Liver (tissue), 9 donors: ENCODE measurements around the gene PDHA1. TPM values are rescaled to one million over a fixed set of nuclear protein-coding genes. Genes with fewer than 3 reads are reported as not detected.

Experiments used
- DNase-seq: peaks from one replicate; pipeline ENCODE4 v3.0.0-alpha.2; 2017; ENCODE audit warnings: low spot score
- H3K27ac ChIP-seq, 2 donors: one replicate each; pipeline ENCODE4 v1.7.0; 2013; ENCODE audit warnings: inconsistent platforms in 2 of 2, low read length in 2 of 2, control low read depth in 1 of 2, low read depth in 1 of 2, mild to moderate bottlenecking in 1 of 2
- H3K27me3 ChIP-seq, 4 donors: one replicate each; pipeline versions ENCODE4 v1.6.1 to v1.7.0; 2013; ENCODE audit warnings: low read length in 3 of 4, inconsistent platforms in 1 of 4, mild to moderate bottlenecking in 1 of 4, moderate library complexity in 1 of 4; ENCODE audit not compliant: control insufficient read depth in 4 of 4, insufficient read depth in 4 of 4
- H3K36me3 ChIP-seq, 4 donors: one replicate each; pipeline versions ENCODE4 v1.6.1 to v1.7.0; 2013; ENCODE audit warnings: low read length in 3 of 4, mild to moderate bottlenecking in 3 of 4, low read depth in 1 of 4, moderate library complexity in 1 of 4; ENCODE audit not compliant: control insufficient read depth in 4 of 4, insufficient read depth in 3 of 4
- H3K4me1 ChIP-seq, 4 donors: one replicate each; pipeline versions ENCODE4 v1.6.1 to v1.7.0; 2013; ENCODE audit warnings: low read length in 3 of 4, mild to moderate bottlenecking in 3 of 4, moderate library complexity in 1 of 4; ENCODE audit not compliant: control insufficient read depth in 4 of 4, insufficient read depth in 4 of 4
- H3K4me3 ChIP-seq, 3 donors: one replicate each; pipeline versions ENCODE4 v1.6.1 to v1.7.0; 2013; ENCODE audit warnings: low read length in 3 of 3, control low read depth in 1 of 3, low read depth in 1 of 3, mild to moderate bottlenecking in 1 of 3
- H3K9ac ChIP-seq, 2 donors: one replicate each; pipeline ENCODE4 v1.7.0; 2013; ENCODE audit warnings: low read length in 2 of 2, mild to moderate bottlenecking in 2 of 2, moderate library complexity in 2 of 2, control low read depth in 1 of 2, low read depth in 1 of 2
- H3K9me3 ChIP-seq, 4 donors: one replicate each; pipeline versions ENCODE4 v1.6.1 to v1.7.0; 2013; ENCODE audit warnings: low read length in 3 of 4; ENCODE audit not compliant: control insufficient read depth in 4 of 4
- EGR1 ChIP-seq, 2 donors: IDR thresholded peaks; 2 replicates each; pipeline ENCODE4 v1.6.1; 2016 to 2018; ENCODE audit warnings: antibody characterized with exemption in 2 of 2, low read depth in 2 of 2
- FOXA1 ChIP-seq: IDR thresholded peaks from 2 replicates; pipeline ENCODE4 v1.6.1; 2016; ENCODE audit warnings: antibody characterized with exemption
- FOXA2 ChIP-seq: IDR thresholded peaks from 2 replicates; pipeline ENCODE4 v1.6.1; 2016; ENCODE audit warnings: antibody characterized with exemption
- GABPA ChIP-seq, 2 donors: IDR thresholded peaks in 1 of 2; conservative IDR thresholded peaks in 1 of 2; 2 replicates each; pipeline ENCODE4 v1.6.1; 2016; ENCODE audit warnings: antibody characterized with exemption in 2 of 2, mild to moderate bottlenecking in 1 of 2, moderate library complexity in 1 of 2
- HNF4A ChIP-seq, 2 donors: conservative IDR thresholded peaks; 2 replicates each; pipeline ENCODE4 v1.6.1; 2016; ENCODE audit warnings: antibody characterized with exemption in 2 of 2, mild to moderate bottlenecking in 2 of 2
- HNF4G ChIP-seq: IDR thresholded peaks from 2 replicates; pipeline ENCODE4 v1.6.1; 2016; ENCODE audit warnings: antibody characterized with exemption
- JUND ChIP-seq, 2 donors: IDR thresholded peaks; 2 replicates each; pipeline ENCODE4 v1.6.1; 2016; ENCODE audit warnings: antibody characterized with exemption in 2 of 2
- NR2F2 ChIP-seq: IDR thresholded peaks from 2 replicates; pipeline ENCODE4 v1.6.1; 2016; ENCODE audit warnings: antibody characterized with exemption
- RAD21 ChIP-seq, 2 donors: IDR thresholded peaks; 2 replicates each; pipeline ENCODE4 v1.6.1; 2016; ENCODE audit warnings: antibody characterized with exemption in 2 of 2, mild to moderate bottlenecking in 2 of 2
- RXRA ChIP-seq, 2 donors: IDR thresholded peaks; 2 replicates each; pipeline ENCODE4 v1.6.1; 2017 to 2018; ENCODE audit warnings: antibody characterized with exemption in 2 of 2, mild to moderate bottlenecking in 1 of 2
- SP1 ChIP-seq: IDR thresholded peaks from 2 replicates; pipeline ENCODE4 v1.6.1; 2018; ENCODE audit warnings: antibody characterized with exemption, mild to moderate bottlenecking
- TAF1 ChIP-seq: conservative IDR thresholded peaks from 2 replicates; pipeline ENCODE4 v1.6.1; 2016; ENCODE audit warnings: antibody characterized with exemption, mild to moderate bottlenecking
- YY1 ChIP-seq: IDR thresholded peaks from 2 replicates; pipeline ENCODE4 v1.6.1; 2016; ENCODE audit warnings: antibody characterized with exemption, mild to moderate bottlenecking
- WGBS: extraction: QIAGEN DNeasy Blood & Tissue Kit; methylation state at CpG from one replicate; pipeline ENCODE4 v1.1.7; 2013; 5-methylcytosine and 5-hydroxymethylcytosine counted together
- polyA plus RNA-seq, 2 donors: library from polyadenylated mRNA; stranded (reverse) in 1 of 2; unstranded in 1 of 2; fragments of 200-250 nt in 1 of 2; fragments of >200 nt in 1 of 2; fragmentation: Nextera tagmentation in 1 of 2; extraction: Ambion mirVana in 1 of 2; gene quantifications; one replicate each; pipeline versions ENCODE4 v1.2.1 to v1.2.3, GENCODE V29; 2013 to 2015
- total RNA-seq, 2 donors: library from RNA; depleted of rRNA; stranded (reverse); fragments of >200 nt; gene quantifications; one replicate each; pipeline ENCODE4 v1.2.3, GENCODE V29; 2014
- TF ChIP-seq, protein P1 (sequence below): IDR thresholded peaks from 2 replicates; pipeline ENCODE4 v1.6.1; 2016; ENCODE audit warnings: antibody characterized with exemption, mild to moderate bottlenecking
- TF ChIP-seq, protein P2 (sequence below): IDR thresholded peaks from 2 replicates; pipeline ENCODE4 v1.6.1; 2016; ENCODE audit warnings: antibody characterized with exemption
- TF ChIP-seq, protein P3 (sequence below): IDR thresholded peaks from 2 replicates; pipeline ENCODE4 v1.6.1; 2016; ENCODE audit warnings: antibody characterized with exemption
- TF ChIP-seq, protein P4 (sequence below): fragments of 150-350 bp; IDR thresholded peaks from 2 replicates; pipeline ENCODE4 v1.5.1; 2017; ENCODE audit warnings: improper control_type of control experiment, low read depth, low read length; ENCODE audit not compliant: missing input control
- TF ChIP-seq, protein P5 (sequence below): IDR thresholded peaks from 2 replicates; pipeline ENCODE4 v1.6.1; 2016; ENCODE audit warnings: antibody characterized with exemption
- donor health status: healthy.
- donor health status: healthy.
- donor health status: healthy.
- donor health status: healthy.
- donor health status: healthy.

Gene PDHA1
- total and polyA plus RNA-seq, 4 donors = 63.5 to 153 (median 129) TPM

DNA sequence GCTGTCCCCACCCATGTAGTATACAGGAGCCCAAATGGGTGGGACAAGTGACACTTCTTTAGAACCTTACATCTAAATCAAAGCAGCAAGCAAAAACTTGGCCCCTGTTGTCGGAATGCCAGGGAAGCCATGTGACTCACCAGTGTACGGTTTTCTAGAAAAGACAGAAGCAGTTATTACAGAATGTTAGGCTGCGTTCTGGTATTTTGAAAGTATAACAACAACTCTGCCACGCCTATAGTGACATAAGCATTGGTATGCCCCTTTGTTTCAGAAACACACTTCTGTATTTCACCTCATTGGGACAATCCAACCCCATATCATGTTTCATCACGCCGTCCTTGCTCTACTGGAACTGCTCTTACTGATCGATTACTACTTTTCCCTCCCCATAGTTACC lies 14.8 kb downstream of the PDHA1 start:
- no peaks in the 10 kb centered on the region for H3K27me3 ChIP-seq
- TF ChIP-seq TAF1 (no peak), HNF4A (conservative IDR thresholded peaks at IDR 0.05) (no peak), GABPA (IDR thresholded peaks at IDR 0.05 in 1 of 2, conservative IDR thresholded peaks at IDR 0.05 in 1 of 2) (no peak), HNF4G (no peak), FOXA2 (no peak), JUND (IDR thresholded peaks at IDR 0.05) (no peak), RAD21 (IDR thresholded peaks at IDR 0.05) (no peak), SP1 (no peak), FOXA1 (no peak), RXRA (IDR thresholded peaks at IDR 0.05) (no peak), YY1 (no peak), NR2F2 (no peak), EGR1 (IDR thresholded peaks at IDR 0.05; ENCODE audit: low read depth in 2 of 2) (no peak)
- TF ChIP-seq, protein P1, sequence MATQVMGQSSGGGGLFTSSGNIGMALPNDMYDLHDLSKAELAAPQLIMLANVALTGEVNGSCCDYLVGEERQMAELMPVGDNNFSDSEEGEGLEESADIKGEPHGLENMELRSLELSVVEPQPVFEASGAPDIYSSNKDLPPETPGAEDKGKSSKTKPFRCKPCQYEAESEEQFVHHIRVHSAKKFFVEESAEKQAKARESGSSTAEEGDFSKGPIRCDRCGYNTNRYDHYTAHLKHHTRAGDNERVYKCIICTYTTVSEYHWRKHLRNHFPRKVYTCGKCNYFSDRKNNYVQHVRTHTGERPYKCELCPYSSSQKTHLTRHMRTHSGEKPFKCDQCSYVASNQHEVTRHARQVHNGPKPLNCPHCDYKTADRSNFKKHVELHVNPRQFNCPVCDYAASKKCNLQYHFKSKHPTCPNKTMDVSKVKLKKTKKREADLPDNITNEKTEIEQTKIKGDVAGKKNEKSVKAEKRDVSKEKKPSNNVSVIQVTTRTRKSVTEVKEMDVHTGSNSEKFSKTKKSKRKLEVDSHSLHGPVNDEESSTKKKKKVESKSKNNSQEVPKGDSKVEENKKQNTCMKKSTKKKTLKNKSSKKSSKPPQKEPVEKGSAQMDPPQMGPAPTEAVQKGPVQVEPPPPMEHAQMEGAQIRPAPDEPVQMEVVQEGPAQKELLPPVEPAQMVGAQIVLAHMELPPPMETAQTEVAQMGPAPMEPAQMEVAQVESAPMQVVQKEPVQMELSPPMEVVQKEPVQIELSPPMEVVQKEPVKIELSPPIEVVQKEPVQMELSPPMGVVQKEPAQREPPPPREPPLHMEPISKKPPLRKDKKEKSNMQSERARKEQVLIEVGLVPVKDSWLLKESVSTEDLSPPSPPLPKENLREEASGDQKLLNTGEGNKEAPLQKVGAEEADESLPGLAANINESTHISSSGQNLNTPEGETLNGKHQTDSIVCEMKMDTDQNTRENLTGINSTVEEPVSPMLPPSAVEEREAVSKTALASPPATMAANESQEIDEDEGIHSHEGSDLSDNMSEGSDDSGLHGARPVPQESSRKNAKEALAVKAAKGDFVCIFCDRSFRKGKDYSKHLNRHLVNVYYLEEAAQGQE = no peak
- TF ChIP-seq, protein P2, sequence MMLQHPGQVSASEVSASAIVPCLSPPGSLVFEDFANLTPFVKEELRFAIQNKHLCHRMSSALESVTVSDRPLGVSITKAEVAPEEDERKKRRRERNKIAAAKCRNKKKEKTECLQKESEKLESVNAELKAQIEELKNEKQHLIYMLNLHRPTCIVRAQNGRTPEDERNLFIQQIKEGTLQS = no peak
- TF ChIP-seq, protein P3, sequence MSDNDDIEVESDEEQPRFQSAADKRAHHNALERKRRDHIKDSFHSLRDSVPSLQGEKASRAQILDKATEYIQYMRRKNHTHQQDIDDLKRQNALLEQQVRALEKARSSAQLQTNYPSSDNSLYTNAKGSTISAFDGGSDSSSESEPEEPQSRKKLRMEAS = no peak
- TF ChIP-seq, protein P4, sequence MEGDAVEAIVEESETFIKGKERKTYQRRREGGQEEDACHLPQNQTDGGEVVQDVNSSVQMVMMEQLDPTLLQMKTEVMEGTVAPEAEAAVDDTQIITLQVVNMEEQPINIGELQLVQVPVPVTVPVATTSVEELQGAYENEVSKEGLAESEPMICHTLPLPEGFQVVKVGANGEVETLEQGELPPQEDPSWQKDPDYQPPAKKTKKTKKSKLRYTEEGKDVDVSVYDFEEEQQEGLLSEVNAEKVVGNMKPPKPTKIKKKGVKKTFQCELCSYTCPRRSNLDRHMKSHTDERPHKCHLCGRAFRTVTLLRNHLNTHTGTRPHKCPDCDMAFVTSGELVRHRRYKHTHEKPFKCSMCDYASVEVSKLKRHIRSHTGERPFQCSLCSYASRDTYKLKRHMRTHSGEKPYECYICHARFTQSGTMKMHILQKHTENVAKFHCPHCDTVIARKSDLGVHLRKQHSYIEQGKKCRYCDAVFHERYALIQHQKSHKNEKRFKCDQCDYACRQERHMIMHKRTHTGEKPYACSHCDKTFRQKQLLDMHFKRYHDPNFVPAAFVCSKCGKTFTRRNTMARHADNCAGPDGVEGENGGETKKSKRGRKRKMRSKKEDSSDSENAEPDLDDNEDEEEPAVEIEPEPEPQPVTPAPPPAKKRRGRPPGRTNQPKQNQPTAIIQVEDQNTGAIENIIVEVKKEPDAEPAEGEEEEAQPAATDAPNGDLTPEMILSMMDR = no peak
- TF ChIP-seq, protein P5, sequence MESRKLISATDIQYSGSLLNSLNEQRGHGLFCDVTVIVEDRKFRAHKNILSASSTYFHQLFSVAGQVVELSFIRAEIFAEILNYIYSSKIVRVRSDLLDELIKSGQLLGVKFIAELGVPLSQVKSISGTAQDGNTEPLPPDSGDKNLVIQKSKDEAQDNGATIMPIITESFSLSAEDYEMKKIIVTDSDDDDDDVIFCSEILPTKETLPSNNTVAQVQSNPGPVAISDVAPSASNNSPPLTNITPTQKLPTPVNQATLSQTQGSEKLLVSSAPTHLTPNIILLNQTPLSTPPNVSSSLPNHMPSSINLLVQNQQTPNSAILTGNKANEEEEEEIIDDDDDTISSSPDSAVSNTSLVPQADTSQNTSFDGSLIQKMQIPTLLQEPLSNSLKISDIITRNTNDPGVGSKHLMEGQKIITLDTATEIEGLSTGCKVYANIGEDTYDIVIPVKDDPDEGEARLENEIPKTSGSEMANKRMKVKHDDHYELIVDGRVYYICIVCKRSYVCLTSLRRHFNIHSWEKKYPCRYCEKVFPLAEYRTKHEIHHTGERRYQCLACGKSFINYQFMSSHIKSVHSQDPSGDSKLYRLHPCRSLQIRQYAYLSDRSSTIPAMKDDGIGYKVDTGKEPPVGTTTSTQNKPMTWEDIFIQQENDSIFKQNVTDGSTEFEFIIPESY = no peak
- H3K9ac ChIP-seq = no peak overlapping the region
- no peak overlapping the region for H3K27ac ChIP-seq
- H3K36me3 ChIP-seq = peaks cover 8 to 57% (median 27%) of the 10 kb centered on the region in 4 donors
- DNase-seq = no peak
- H3K4me3 ChIP-seq = no peak overlapping the region
- H3K9me3 ChIP-seq = no peaks in the 10 kb centered on the region
- 94% methylated on average over 7 of the region's 7 CpGs for WGBS
- H3K4me1 ChIP-seq = peaks cover 0 to 8% (median 4%) of the 10 kb centered on the region in 4 donors
